Measurements from ENCODE around the gene CHID1. TPM values are rescaled to one million over a fixed set of nuclear protein-coding genes. Genes with fewer than 3 reads are reported as not detected.

Gene CHID1
- total and polyA plus RNA-seq, 2 of the 8 experiments (the other 6 are each of a cell fraction or from before 2014, with no cell fraction given): 81.2 to 88.5 TPM

- TF ChIP-seq CHD2 (IDR thresholded peaks at IDR 0.05; ENCODE audit: low read length) (no peak), GTF2F1 (IDR thresholded peaks at IDR 0.05; ENCODE audit: borderline replicate concordance, low read depth, low read length) (no peak), TCF12 (IDR thresholded peaks at IDR 0.05; ENCODE audit: low read depth, low read length) (no peak), SP1 (IDR thresholded peaks at IDR 0.05; ENCODE audit: low read depth, low read length) (no peak), SRF (IDR thresholded peaks at IDR 0.05; ENCODE audit: low read depth, low read length) (no peak), POLR2A (IDR thresholded peaks at IDR 0.05; ENCODE audit: control extremely low read depth in 1 of 2, low read depth in 2 of 2, low read length in 2 of 2) (no peak), POU5F1 (IDR thresholded peaks at IDR 0.05; ENCODE audit: low read depth, low read length) (no peak)
Observed at GRCh38 chr11:901452-902061, 9.1 kb downstream of the CHID1 start (continued).
